ENCODE measurements around the gene AKT1. TPM values are rescaled to one million over a fixed set of nuclear protein-coding genes. Genes with fewer than 3 reads are reported as not detected.

The AKT1 gene
- total and polyA plus RNA-seq, 12 donors: 66.4 to 300 (median 195) TPM

- peak overlapping the region in 2 of 4 donors; percentile 60 to 70 for H3K4me3 ChIP-seq
- intact Hi-C loops (cut with DNase I): no loop called here
- peaks cover 10 to 26% of the 10 kb centered on the region in 2 donors for H3K4me1 ChIP-seq (replicated peaks in 1 of 2)
- H3K27me3 ChIP-seq: no peaks in the 10 kb centered on the region
- peaks cover 0 to 40% of the 10 kb centered on the region in 2 donors for H3K36me3 ChIP-seq (replicated peaks in 1 of 2)
- 48 to 57% (median 53%) methylated on average over 11 to 13 of the region's 13 CpGs for WGBS, 4 donors
- peak overlapping the region in 2 of 5 donors; percentile 64 to 86 for H3K27ac ChIP-seq
- DNase-seq: no peak
- no peaks in the 10 kb centered on the region for H3K9me3 ChIP-seq (replicated peaks in 1 of 3)
- TF ChIP-seq CTCF (IDR thresholded peaks at IDR 0.05): no peak
- no peak for TF ChIP-seq POLR2A (IDR thresholded peaks at IDR 0.05)
Observed at GRCh38 chr14:104754213-104754851, 41.2 kb downstream of the AKT1 start.

DNA sequence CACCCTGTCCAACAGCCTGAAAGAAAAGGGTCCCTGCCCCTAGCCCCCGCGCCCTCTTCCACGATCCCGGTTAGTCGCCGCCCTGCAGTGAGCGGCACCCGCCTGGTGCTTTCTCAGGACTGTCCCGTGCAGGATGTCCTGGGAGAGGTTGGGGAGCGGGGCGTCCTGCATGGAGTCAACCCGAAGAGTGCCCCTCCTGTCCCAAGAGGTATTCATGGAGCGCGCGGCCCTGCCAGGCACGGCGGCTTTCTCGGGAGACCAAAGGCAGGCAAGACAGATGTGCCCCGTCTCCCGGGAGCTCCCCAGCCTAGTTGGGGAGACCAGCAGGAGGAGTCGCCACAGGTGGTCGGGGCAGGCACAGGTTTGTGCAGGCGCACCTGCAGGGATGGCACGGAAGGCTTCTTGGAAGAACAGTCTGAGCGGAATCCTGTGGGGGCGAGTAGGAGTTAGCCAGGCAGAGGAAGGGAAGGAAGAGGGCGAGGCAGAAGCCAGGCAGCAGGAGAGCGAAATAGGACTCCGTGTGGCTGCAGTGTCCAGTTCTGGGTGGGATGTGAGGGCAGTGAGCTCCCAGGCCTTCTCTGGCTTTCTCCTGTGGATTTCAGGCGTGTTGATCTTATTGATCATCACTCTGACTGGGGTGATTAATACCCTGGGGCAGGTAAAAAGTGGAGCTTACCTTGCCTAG is 41.9 kb downstream of the AKT1 start:
- H3K4me3 ChIP-seq: peak overlapping the region; percentile 49 to 84 (median 65)
- TF ChIP-seq CTCF (IDR thresholded peaks at IDR 0.05) (no peak), POLR2A (IDR thresholded peaks at IDR 0.05) (no peak)
- peak overlapping the region in 4 of 5 donors; percentile 64 to 86 (median 74) for H3K27ac ChIP-seq
- H3K27me3 ChIP-seq: no peaks in the 10 kb centered on the region
- WGBS, 4 donors: 1 to 8% (median 2%) methylated on average over 10 to 30 of the region's 30 CpGs
- H3K36me3 ChIP-seq (replicated peaks in 1 of 2): peaks cover 0 to 34% of the 10 kb centered on the region in 2 donors
- peaks cover 10 to 26% of the 10 kb centered on the region in 2 donors for H3K4me1 ChIP-seq (replicated peaks in 1 of 2)
- H3K9me3 ChIP-seq (replicated peaks in 1 of 3): no peaks in the 10 kb centered on the region
- intact Hi-C loops (cut with DNase I): no loop called here
- DNase-seq: peak in 3 of 7 donors; percentile 37 to 46 (median 45)

DNA sequence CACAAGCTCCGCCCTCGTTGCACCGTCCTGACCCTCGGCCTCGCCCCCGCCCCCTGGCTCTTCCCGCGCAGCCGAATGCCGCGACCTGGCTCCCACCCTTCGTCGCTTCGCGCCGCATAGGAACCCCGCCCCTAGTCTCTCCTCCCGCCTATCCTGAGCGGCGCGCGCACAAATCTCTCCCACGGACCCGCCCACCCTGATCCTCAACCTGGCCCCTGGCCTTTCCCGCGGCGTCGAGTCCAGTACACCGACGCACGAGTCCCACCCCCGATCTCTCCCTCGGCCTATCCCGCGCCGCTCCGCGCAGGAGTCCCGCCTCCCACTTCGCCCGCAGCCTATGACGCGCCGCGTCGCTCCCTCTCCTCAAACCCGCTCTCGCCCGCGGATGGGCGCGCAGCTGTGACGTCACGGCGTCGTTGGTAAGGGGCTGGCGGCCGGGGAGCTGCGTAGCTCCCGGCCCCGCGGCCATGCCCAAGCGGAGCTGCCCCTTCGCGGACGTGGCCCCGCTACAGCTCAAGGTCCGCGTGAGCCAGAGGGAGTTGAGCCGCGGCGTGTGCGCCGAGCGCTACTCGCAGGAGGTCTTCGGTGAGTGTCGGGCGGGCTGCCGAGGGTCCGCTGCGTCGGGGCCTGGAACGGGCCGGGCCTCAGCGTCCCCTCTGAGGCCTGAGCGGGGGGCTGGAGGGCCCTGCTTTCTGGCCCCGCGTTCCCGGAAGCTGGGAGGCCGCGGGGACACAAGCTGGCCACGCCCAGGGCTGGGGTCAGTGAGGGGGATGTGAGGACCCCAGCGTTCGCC is 42.6 kb downstream of the AKT1 start, which contains the start of gene SIVA1:
Gene SIVA1 (plus strand): TSS at position 413 of the 793 bp plus-strand sequence. CDS start 55 bp downstream, at position 468.
- 0 to 2% (median 1%) methylated on average over 10 to 95 of the region's 95 CpGs for WGBS, 4 donors
- intact Hi-C loops (cut with DNase I): no loop called here
- H3K9me3 ChIP-seq (replicated peaks in 1 of 3): no peaks in the 10 kb centered on the region
- peak within 1 kb of the TSS; percentile 49 to 84 (median 65) for H3K4me3 ChIP-seq
- TF ChIP-seq CTCF (IDR thresholded peaks at IDR 0.05) (no peak), POLR2A (IDR thresholded peaks at IDR 0.05) (peak; percentile 90 to 91)
- DNase-seq: peak; percentile 99 to 100 (median 100)
- H3K36me3 ChIP-seq (replicated peaks in 1 of 2): peaks cover 0 to 27% of the 10 kb centered on the region in 2 donors
- peaks cover 10 to 26% of the 10 kb centered on the region in 2 donors for H3K4me1 ChIP-seq (replicated peaks in 1 of 2)
- H3K27me3 ChIP-seq: no peaks in the 10 kb centered on the region
- peak within 1 kb of the TSS in 4 of 5 donors; percentile 64 to 86 (median 76) for H3K27ac ChIP-seq

GRCh38 chr14:104752423-104752734 is 43.2 kb downstream of the AKT1 start:
- Histone ChIP-seq H3K4me3 (peak overlapping the region in 1 of 4 donors; percentile 70), H3K4me1 (replicated peaks in 1 of 2) (peaks cover 10 to 26% of the 10 kb centered on the region in 2 donors), H3K27me3 (no peaks in the 10 kb centered on the region), H3K27ac (peak overlapping the region in 4 of 5 donors; percentile 44 to 86 (median 76)), H3K9me3 (replicated peaks in 1 of 3) (no peaks in the 10 kb centered on the region), H3K36me3 (replicated peaks in 1 of 2) (peaks cover 0 to 21% of the 10 kb centered on the region in 2 donors)
- intact Hi-C loops (cut with DNase I): no loop called here
- TF ChIP-seq CTCF (IDR thresholded peaks at IDR 0.05) (no peak), POLR2A (IDR thresholded peaks at IDR 0.05) (peak in 1 of 2 donors; percentile 41)
- no peak for DNase-seq
- WGBS, 4 donors: 2 to 5% (median 3%) methylated on average over 13 to 21 of the region's 21 CpGs
